Esophagus muscularis mucosa (tissue), 4 donors: ENCODE measurements around the gene BICDL1.

ENCODE experiments used
- EP300 ChIP-seq: sonication (generic); formaldehyde crosslinking; IDR thresholded peaks from one replicate; pipeline ENCODE4 v1.6.1; 2017; ENCODE audit warnings: antibody characterized with exemption
- POLR2A ChIP-seq: fragments of 450-650 bp; IDR thresholded peaks from one replicate; pipeline ENCODE4 v1.6.1; 2017; ENCODE audit warnings: antibody characterized with exemption, moderate library complexity, mild to moderate bottlenecking, low read depth
- TF ChIP-seq, protein P1 (sequence below), 3 experiments: fragments of 200-600 bp in 2 of 3; fragments of 450-650 bp in 1 of 3; sonication (generic) in 2 of 3; IDR thresholded peaks; one replicate each; pipeline ENCODE4 v1.5.1; 2017 to 2019; ENCODE audit warnings: antibody characterized with exemption in 3 of 3, mild to moderate bottlenecking in 2 of 3, moderate library complexity in 1 of 3

DNA sequence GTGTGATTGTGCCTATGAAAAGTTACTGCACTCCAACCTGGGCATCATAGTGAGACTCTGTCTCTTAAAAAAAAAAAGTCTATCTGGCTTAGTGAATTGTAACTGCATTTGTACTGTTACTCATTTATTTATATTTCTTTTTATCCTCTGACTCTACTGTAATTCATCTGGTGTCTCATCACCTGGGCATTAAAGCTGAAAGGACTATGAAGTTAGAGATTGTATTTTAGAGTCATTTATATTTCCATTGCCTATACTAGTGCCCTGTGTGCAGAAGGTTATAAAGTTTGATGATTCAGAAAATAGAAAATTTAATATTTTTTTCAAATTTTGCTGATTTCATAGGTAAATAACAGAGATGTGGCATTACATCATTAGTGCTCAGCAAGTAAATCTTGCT lies 30.2 kb downstream of the BICDL1 start:
- TF ChIP-seq POLR2A = no peak
- TF ChIP-seq, protein P1, sequence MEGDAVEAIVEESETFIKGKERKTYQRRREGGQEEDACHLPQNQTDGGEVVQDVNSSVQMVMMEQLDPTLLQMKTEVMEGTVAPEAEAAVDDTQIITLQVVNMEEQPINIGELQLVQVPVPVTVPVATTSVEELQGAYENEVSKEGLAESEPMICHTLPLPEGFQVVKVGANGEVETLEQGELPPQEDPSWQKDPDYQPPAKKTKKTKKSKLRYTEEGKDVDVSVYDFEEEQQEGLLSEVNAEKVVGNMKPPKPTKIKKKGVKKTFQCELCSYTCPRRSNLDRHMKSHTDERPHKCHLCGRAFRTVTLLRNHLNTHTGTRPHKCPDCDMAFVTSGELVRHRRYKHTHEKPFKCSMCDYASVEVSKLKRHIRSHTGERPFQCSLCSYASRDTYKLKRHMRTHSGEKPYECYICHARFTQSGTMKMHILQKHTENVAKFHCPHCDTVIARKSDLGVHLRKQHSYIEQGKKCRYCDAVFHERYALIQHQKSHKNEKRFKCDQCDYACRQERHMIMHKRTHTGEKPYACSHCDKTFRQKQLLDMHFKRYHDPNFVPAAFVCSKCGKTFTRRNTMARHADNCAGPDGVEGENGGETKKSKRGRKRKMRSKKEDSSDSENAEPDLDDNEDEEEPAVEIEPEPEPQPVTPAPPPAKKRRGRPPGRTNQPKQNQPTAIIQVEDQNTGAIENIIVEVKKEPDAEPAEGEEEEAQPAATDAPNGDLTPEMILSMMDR (IDR thresholded peaks at IDR 0.05) = no peak
- TF ChIP-seq EP300 = no peak
